HFFc6 (cell line): ENCODE measurements around the gene TAGLN2. TPM values are rescaled to one million over a fixed set of nuclear protein-coding genes. Genes with fewer than 3 reads are reported as not detected.
A peak's percentile ranks its signal among the peaks of the same experiment; 100 is the strongest.

ENCODE experiments used
- DNase-seq: peaks from one replicate; pipeline ENCODE4 v3.0.0-alpha.2; 2018
- H3K27ac Mint-ChIP-seq: 2 replicates; pipeline ENCODE4 v1.8.0; 2020; ENCODE audit warnings: mild to moderate bottlenecking, mixed read lengths
- H3K27me3 Mint-ChIP-seq: 2 replicates; pipeline ENCODE4 v1.8.0; 2021; ENCODE audit warnings: mild to moderate bottlenecking, moderate library complexity, mixed read lengths; ENCODE audit not compliant: insufficient read depth
- H3K36me3 Mint-ChIP-seq: 2 replicates; pipeline ENCODE4 v1.8.0; 2021; ENCODE audit warnings: low read depth, mixed read lengths
- H3K4me1 Mint-ChIP-seq: 2 replicates; pipeline ENCODE4 v1.8.0; 2020; ENCODE audit warnings: low read depth, mixed read lengths
- H3K4me3 Mint-ChIP-seq: 2 replicates; pipeline ENCODE4 v1.8.0; 2020; ENCODE audit warnings: mild to moderate bottlenecking, moderate library complexity, mixed read lengths
- H3K9me3 Mint-ChIP-seq: 2 replicates; pipeline ENCODE4 v1.8.0; 2020; ENCODE audit warnings: mild to moderate bottlenecking, mixed read lengths
- CTCF ChIP-seq: fragments of 200-600 bp; sonication (generic); IDR thresholded peaks from 2 replicates; pipeline ENCODE4 v1.5.0; 2021; ENCODE audit warnings: antibody characterized with exemption, mild to moderate bottlenecking
- total RNA-seq, 6 experiments: library from RNA; stranded (reverse); fragmentation: NEBNext Ultra II Directional; extraction: Animal tissue kit (Norgen Biotek cat#: 25700); gene quantifications; 2 replicates in 1 of 6; 3 replicates in 5 of 6; pipeline ENCODE4 v1.2.3, GENCODE V29; 2021

Gene TAGLN2
- total RNA-seq, 6 experiments from 2014 or later, result 560 to 914 (median 815) TPM

GRCh38 chr1:159873530-159874143 is 51.7 kb downstream of the TAGLN2 start:
- H3K4me3 Mint-ChIP-seq, result no peak overlapping the region
- H3K27me3 Mint-ChIP-seq, result no peaks in the 10 kb centered on the region
- no peaks in the 10 kb centered on the region for H3K9me3 Mint-ChIP-seq
- no peak overlapping the region for H3K27ac Mint-ChIP-seq
- no peak for TF ChIP-seq CTCF
- peaks cover 14% of the 10 kb centered on the region for H3K4me1 Mint-ChIP-seq
- no peak for DNase-seq
- peaks cover 12% of the 10 kb centered on the region for H3K36me3 Mint-ChIP-seq

DNA sequence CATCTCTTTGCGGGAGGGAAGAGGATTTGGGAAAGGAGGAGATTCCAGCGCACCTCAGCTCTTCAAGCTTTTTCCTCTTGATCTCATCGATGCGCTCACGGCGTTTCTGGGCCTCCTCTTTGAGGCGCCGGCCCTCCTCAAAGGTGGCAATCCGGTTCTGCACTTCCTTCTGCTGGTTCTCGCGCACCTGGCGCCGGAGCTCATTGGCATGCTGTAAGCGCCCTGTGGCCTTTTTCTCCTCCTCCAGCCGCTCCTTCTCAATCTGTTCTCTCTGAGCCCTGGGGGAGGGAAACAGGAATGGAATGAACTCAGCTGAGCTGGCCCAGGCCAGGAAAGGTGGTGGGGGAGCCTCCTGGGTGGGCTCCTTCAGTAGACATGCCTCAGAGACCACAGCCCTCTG is 52.4 kb downstream of the TAGLN2 start:
- no peak for DNase-seq
- Mint-ChIP-seq H3K27me3 (no peaks in the 10 kb centered on the region), H3K4me1 (peaks cover 21% of the 10 kb centered on the region), H3K9me3 (no peaks in the 10 kb centered on the region), H3K4me3 (no peak overlapping the region), H3K27ac (no peak overlapping the region), H3K36me3 (peaks cover 12% of the 10 kb centered on the region)
- TF ChIP-seq CTCF, result no peak

DNA sequence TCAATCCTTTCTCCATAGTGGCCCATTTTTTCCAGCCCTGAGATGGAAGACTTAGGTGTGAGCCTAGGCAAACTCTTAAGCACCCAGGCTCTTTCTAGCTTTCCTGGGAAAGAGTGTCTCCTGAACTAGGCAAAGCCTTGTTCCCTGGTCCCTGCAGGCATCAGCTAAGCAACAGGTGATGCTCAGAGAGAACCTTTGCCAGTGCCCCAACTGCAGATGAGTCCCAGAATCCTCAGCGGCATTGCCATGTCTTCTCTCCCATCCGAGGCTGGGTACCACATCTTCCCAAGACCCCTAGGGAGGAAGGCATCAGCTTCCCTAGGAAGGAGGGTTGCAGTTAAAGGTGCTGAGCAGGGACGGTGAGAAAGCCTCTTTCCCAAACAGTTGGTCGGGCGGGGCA is 54.6 kb downstream of the TAGLN2 start:
- Mint-ChIP-seq H3K36me3 (peaks cover 5% of the 10 kb centered on the region; the same call in 1 of the 2 replicates), H3K27ac (no peak overlapping the region), H3K4me1 (peaks cover 43% of the 10 kb centered on the region), H3K4me3 (no peak overlapping the region), H3K9me3 (no peaks in the 10 kb centered on the region), H3K27me3 (peaks cover 1% of the 10 kb centered on the region; the same call in 1 of the 2 replicates)
- no peak for TF ChIP-seq CTCF
- DNase-seq, result no peak

DNA sequence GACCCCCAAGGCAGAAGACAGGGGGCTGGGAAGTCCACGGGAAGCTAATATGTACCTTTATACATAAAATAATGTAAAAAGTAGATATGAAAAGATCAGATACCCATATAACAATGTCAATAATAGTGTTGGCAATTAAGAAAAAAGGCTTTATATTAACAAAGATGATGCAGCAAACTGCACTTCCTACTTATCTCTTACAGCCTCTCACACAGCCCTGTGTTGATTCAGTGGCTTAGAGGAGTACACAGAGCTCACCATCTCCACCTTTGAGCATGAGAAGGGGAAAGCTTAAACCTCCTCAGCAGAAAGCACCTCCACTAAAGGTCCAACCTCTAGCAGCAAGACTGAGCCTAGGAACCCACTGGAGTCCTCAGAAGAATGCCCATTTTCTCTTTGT is 55.7 kb downstream of the TAGLN2 start:
- Mint-ChIP-seq H3K4me1 (peaks cover 47% of the 10 kb centered on the region), H3K4me3 (no peak overlapping the region), H3K27ac (peak overlapping the region; percentile 75), H3K9me3 (no peaks in the 10 kb centered on the region), H3K36me3 (peaks cover 5% of the 10 kb centered on the region; the same call in 1 of the 2 replicates), H3K27me3 (peaks cover 1% of the 10 kb centered on the region; the same call in 1 of the 2 replicates)
- TF ChIP-seq CTCF, result no peak
- no peak for DNase-seq

DNA sequence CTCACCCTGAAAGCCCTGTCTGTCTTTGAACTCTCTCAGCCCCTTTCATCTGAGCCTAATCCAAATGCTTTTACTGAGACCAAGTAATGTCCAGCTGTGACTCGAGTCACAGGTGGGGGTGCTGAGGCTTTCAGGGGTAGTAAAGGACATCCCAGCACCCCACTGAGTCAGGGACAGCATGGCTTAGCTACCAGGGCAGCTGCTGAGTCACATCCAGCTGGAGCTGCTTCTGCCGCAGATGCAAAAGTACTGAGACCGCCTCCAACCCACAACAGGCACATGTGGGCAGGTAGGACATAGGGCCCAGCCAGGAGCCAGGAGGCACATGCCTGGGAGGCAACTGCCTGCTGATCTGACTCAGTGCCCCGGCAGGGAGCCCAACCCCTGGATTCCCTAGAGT is 56.1 kb downstream of the TAGLN2 start:
- peak overlapping the region; percentile 75 for H3K27ac Mint-ChIP-seq
- TF ChIP-seq CTCF, result no peak
- no peaks in the 10 kb centered on the region for H3K9me3 Mint-ChIP-seq
- H3K4me3 Mint-ChIP-seq, result peak overlapping the region; percentile 28
- peak; percentile 68 for DNase-seq
- H3K36me3 Mint-ChIP-seq, result peaks cover 5% of the 10 kb centered on the region; the same call in 1 of the 2 replicates
- H3K4me1 Mint-ChIP-seq, result peaks cover 47% of the 10 kb centered on the region
- H3K27me3 Mint-ChIP-seq, result peaks cover 1% of the 10 kb centered on the region; the same call in 1 of the 2 replicates
